AG09319 (cell line): Measurements from ENCODE around the gene ZNF274.

ENCODE experiments used
- DNase-seq: peaks from one replicate; pipeline ENCODE4 v3.0.0-alpha.2; 2010; ENCODE audit warnings: low read depth; ENCODE audit errors: extremely low read depth
- CTCF ChIP-seq: IDR thresholded peaks from 2 replicates; pipeline ENCODE4 v1.5.1; 2011; ENCODE audit warnings: low read depth, mild to moderate bottlenecking, inconsistent platforms, low read length, moderate library complexity

Gene ZNF274

GRCh38 chr19:58182577-58182988 is 278 bp upstream of the ZNF274 start:
- DNase-seq = no peak
- no peak for TF ChIP-seq CTCF

GRCh38 chr19:58183817-58184215 is 955 bp downstream of the ZNF274 start:
- TF ChIP-seq CTCF = no peak
- no peak for DNase-seq

GRCh38 chr19:58196901-58197616 is 14.2 kb downstream of the ZNF274 start:
- no peak for TF ChIP-seq CTCF
- DNase-seq = no peak

DNA sequence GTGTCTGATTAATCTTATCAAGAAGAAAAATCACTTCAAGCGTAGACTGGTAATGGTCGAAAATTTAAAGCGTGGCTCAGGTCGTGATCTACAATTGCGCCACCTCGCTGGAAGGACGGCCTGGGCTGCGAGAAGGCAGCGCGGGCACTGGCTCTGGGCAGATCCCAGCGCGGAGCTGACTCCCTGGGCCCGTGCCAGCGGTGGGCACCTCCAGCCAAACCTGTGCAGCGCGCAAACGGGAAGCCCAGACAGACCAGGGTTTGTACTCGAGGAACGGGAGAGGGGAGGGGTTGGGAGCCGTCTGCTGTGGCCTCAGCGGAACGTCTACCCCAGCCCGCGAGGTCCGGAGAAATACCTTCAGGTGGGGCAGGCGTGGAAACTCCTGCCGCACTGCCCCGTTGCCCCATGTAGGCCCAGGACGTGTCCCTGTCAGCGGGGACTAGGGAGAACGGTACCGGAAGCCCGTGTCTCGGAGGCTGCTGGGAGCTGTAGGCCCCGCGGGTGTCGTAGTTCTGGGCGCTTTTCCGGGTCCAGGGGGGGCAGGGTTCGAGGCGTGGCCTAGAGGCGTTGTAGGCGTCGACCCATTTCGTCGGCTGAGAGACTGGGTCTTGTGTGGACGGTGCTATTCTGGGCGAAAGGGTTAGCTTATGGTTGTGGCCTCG is 21.1 kb downstream of the ZNF274 start:
- TF ChIP-seq CTCF = no peak
- no peak for DNase-seq

DNA sequence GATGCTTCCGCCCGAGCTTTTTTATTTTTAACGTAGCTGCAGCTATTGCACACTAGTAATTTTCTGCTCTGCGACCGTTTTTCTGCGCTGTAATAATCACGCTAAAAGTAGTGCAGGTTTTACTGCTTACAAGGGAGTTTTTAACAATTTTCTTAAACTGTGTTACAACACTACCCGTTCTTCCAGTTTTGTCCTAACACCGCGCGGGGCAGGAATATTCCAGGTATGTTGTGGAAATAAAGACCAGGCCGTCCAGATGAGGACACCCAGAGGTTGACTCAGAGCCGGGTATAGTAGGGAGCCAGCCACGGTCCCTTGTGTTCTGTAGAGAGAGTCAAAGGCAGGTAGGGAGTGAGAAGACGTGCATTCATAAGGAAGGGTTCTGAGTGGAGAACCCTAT is 21.7 kb downstream of the ZNF274 start:
- no peak for TF ChIP-seq CTCF
- no peak for DNase-seq

DNA sequence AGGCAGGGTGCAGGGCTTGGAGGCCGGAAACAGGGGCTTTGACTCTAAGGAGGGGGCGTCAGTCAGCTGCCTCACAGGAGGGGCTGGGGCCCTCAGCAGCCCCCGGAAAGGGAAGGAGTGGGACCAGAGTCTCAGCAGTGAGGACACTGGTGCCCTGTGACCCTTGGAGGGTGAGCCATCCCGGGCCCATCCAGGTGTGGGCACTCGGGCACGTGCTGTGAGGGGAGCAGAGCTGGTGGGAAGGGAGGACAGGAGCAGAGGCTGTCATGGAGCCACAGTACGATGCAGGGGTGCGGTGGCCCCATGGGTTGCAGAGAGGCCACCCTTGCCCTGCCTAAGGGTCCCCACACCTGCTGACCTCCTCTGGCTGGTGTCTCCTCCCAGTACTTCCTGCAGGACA is 26.7 kb downstream of the ZNF274 start:
- DNase-seq = no peak
- TF ChIP-seq CTCF = no peak

GRCh38 chr19:58212336-58213074 is 29.6 kb downstream of the ZNF274 start:
- no peak for TF ChIP-seq CTCF
- DNase-seq = no peak
